Spleen (tissue), 11 donors: Measurements from ENCODE around the gene LPP. TPM values are rescaled to one million over a fixed set of nuclear protein-coding genes. Genes with fewer than 3 reads are reported as not detected.

Experiments used
- DNase-seq: peaks from one replicate; pipeline ENCODE4 v3.0.0-alpha.2; 2020
- H3K27ac ChIP-seq, 8 donors: fragments of 200-600 bp; sonication (generic) in 7 of 8; 1 replicate in 4 of 8; 2 replicates in 4 of 8; pipeline versions ENCODE4 v1.5.0 to v1.8.0; 2016 to 2021; ENCODE audit warnings: inconsistent platforms in 4 of 8, mild to moderate bottlenecking in 4 of 8, moderate library complexity in 1 of 8
- H3K27me3 ChIP-seq, 7 donors: fragments of 200-600 bp; sonication (generic) in 6 of 7; replicated peaks in 1 of 7; 1 replicate in 4 of 7; 2 replicates in 3 of 7; pipeline versions ENCODE4 v1.5.0 to v1.8.0; 2016 to 2021; ENCODE audit warnings: inconsistent platforms in 3 of 7, mild to moderate bottlenecking in 1 of 7
- H3K36me3 ChIP-seq, 6 donors: fragments of 200-600 bp; sonication (generic) in 5 of 6; 1 replicate in 4 of 6; 2 replicates in 2 of 6; pipeline versions ENCODE4 v1.5.0 to v1.8.0; 2016 to 2021; ENCODE audit warnings: inconsistent platforms in 2 of 6
- H3K4me1 ChIP-seq, 6 donors: fragments of 200-600 bp; sonication (generic) in 5 of 6; 1 replicate in 3 of 6; 2 replicates in 3 of 6; pipeline versions ENCODE4 v1.5.0 to v1.8.0; 2016 to 2021; ENCODE audit warnings: inconsistent platforms in 3 of 6
- H3K4me3 ChIP-seq, 8 donors: fragments of 200-600 bp; sonication (generic) in 7 of 8; 1 replicate in 4 of 8; 2 replicates in 4 of 8; pipeline versions ENCODE4 v1.5.0 to v1.8.0; 2016 to 2021; ENCODE audit warnings: inconsistent platforms in 4 of 8, mild to moderate bottlenecking in 4 of 8, moderate library complexity in 2 of 8
- H3K9me3 ChIP-seq, 8 donors: fragments of 200-600 bp; sonication (generic) in 7 of 8; 1 replicate in 4 of 8; 2 replicates in 4 of 8; pipeline versions ENCODE4 v1.5.0 to v1.8.0; 2016 to 2021; ENCODE audit warnings: inconsistent platforms in 4 of 8
- POLR2A ChIP-seq, 3 donors: fragments of 450-650 bp; IDR thresholded peaks; one replicate each; pipeline ENCODE4 v1.5.1; 2017; ENCODE audit warnings: antibody characterized with exemption in 3 of 3, mild to moderate bottlenecking in 1 of 3
- POLR2AphosphoS5 ChIP-seq, 3 donors: sonication (generic); formaldehyde crosslinking; IDR thresholded peaks; one replicate each; pipeline ENCODE4 v1.5.1; 2017; ENCODE audit warnings: antibody characterized with exemption in 3 of 3
- WGBS, 5 donors: extraction: QIAGEN DNeasy Blood & Tissue Kit in 3 of 5; methylation state at CpG; one replicate each; pipeline versions ENCODE4 v1.1.5 to v1.1.7; 2013 to 2018; 5-methylcytosine and 5-hydroxymethylcytosine counted together
- intact Hi-C: fragments of 100-400 bp; cut with DNase I; formaldehyde crosslinking; loops from one replicate; pipeline ENCODE4 v1.15.0; 2023; ENCODE audit warnings: low total_unique reads
- polyA plus RNA-seq, 3 donors: library from polyadenylated mRNA; stranded (reverse); fragments of 200-250 nt; gene quantifications; one replicate each; pipeline ENCODE4 v1.2.1, GENCODE V29; 2013
- total RNA-seq, 7 donors: library from RNA; depleted of rRNA in 3 of 7; stranded (reverse); fragments of >200 nt in 3 of 7; fragmentation: NEBNext Ultra II Directional in 4 of 7; extraction: Animal tissue kit (Norgen Biotek cat#: 25700) in 4 of 7; gene quantifications; one replicate each; pipeline versions ENCODE4 v1.1.0 to v1.2.1, GENCODE V29; 2016 to 2021
- TF ChIP-seq, protein P1 (sequence below), 11 experiments: fragments of 200-600 bp in 7 of 11; fragments of 450-650 bp in 4 of 11; sonication (generic) in 4 of 11; IDR thresholded peaks in 8 of 11; conservative IDR thresholded peaks in 3 of 11; 1 replicate in 7 of 11; 2 replicates in 4 of 11; pipeline versions ENCODE4 v1.4.0 to v1.8.0; 2016 to 2021; ENCODE audit warnings: antibody characterized with exemption in 11 of 11, inconsistent platforms in 4 of 11, mild to moderate bottlenecking in 1 of 11
- donor health status: healthy with polysubstance abuse.
- donor health status: DM: no; HTN: no; CAD: no; lungs with moderate emphysema.
- donor health status: DM: no; HTN: no; CAD: no.
- donor health status: Bipolar disorder and iron deficiency.
- donor health status: healthy.
- donor health status: DM: no; HTN: no; CAD: no.
- donor health status: DM: yes; HTN: yes; CAD: no.

LPP gene
- total and polyA plus RNA-seq, 10 donors = 2.4 to 270 (median 156) TPM

DNA sequence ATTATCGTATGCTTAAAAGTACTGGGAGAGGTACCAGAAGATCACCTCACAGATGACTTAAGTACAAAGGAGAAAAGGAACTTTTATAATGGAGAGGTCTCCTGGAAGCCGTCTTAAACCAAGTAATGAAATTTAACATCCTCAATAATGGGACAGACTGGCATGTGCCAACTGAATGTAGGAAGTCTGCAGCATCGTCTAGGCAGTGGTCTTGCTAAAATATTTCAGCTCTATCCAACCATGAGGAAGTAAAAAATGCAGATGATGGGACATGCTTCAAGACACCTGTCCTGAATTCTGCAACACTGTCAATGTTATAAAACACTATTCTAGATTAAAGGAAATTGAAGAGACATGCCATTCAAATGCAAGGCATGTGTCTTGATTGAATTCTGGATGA is 559.0 kb downstream of the LPP start:
- Histone ChIP-seq H3K4me3 (no peak overlapping the region), H3K27ac (peak overlapping the region in 5 of 8 donors; percentile 5 to 84 (median 66)), H3K4me1 (peaks cover 0 to 21% (median 9%) of the 10 kb centered on the region in 6 donors), H3K9me3 (no peaks in the 10 kb centered on the region), H3K27me3 (no peaks in the 10 kb centered on the region), H3K36me3 (peaks cover 0 to 23% (median 0%) of the 10 kb centered on the region in 6 donors)
- intact Hi-C loops = no loop called here
- WGBS, 5 donors = 39 to 71% (median 63%) methylated on average over 3 of the region's 3 CpGs
- no peak for DNase-seq
- TF ChIP-seq, protein P1, sequence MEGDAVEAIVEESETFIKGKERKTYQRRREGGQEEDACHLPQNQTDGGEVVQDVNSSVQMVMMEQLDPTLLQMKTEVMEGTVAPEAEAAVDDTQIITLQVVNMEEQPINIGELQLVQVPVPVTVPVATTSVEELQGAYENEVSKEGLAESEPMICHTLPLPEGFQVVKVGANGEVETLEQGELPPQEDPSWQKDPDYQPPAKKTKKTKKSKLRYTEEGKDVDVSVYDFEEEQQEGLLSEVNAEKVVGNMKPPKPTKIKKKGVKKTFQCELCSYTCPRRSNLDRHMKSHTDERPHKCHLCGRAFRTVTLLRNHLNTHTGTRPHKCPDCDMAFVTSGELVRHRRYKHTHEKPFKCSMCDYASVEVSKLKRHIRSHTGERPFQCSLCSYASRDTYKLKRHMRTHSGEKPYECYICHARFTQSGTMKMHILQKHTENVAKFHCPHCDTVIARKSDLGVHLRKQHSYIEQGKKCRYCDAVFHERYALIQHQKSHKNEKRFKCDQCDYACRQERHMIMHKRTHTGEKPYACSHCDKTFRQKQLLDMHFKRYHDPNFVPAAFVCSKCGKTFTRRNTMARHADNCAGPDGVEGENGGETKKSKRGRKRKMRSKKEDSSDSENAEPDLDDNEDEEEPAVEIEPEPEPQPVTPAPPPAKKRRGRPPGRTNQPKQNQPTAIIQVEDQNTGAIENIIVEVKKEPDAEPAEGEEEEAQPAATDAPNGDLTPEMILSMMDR (IDR thresholded peaks at IDR 0.05 in 8 of 11, conservative IDR thresholded peaks at IDR 0.05 in 3 of 11) = no peak
- TF ChIP-seq POLR2AphosphoS5 (IDR thresholded peaks at IDR 0.05) = no peak
- no peak for TF ChIP-seq POLR2A (IDR thresholded peaks at IDR 0.05)

DNA sequence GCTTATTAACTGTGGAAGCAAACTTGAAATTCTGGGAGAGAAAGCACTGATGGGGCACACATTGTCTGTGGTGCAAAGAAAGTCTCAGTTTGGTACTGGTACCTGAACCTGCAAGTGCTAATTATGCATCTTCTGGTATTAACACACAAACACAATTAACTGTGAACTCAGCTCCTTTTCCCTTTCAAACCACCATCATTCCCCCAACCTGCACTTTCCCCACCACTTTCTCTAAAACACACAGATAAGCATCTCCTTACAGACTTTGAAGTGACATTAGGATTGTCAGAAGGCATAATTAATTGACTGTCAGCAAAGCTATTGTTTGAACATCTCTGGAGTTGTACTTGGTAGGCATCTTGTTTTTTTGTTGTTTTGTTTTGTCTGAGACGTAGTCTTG is 565.6 kb downstream of the LPP start:
- DNase-seq = no peak
- Histone ChIP-seq H3K27me3 (no peaks in the 10 kb centered on the region), H3K36me3 (no peaks in the 10 kb centered on the region), H3K9me3 (no peaks in the 10 kb centered on the region), H3K27ac (no peak overlapping the region), H3K4me3 (no peak overlapping the region), H3K4me1 (no peaks in the 10 kb centered on the region)
- 44 to 100% (median 96%) methylated on average over 1 of the region's 1 CpG for WGBS, 5 donors
- intact Hi-C loops = no loop called here
- TF ChIP-seq, protein P1 (IDR thresholded peaks at IDR 0.05 in 8 of 11, conservative IDR thresholded peaks at IDR 0.05 in 3 of 11) = no peak
- TF ChIP-seq POLR2A (IDR thresholded peaks at IDR 0.05) (no peak), POLR2AphosphoS5 (IDR thresholded peaks at IDR 0.05) (no peak)

DNA sequence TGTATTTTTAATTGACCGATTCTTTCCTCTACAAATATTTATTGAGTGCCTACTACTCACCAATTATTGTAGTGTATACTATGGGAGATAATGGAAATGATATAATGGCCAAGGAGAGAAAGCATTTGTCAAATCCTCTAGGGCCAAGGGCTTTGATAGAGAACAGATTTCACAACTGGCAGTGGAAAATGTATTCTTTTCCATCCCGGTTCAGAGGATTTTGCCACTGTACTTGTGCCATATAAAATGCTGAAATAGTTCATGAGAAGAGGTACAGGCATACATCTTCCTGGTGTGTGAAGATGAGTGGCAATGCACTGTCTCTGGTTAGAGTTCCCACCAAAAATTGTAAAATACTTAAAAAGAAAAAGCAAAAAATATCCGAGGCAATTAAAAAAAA is 566.3 kb downstream of the LPP start:
- H3K27ac ChIP-seq = no peak overlapping the region
- no peak for TF ChIP-seq POLR2A (IDR thresholded peaks at IDR 0.05)
- TF ChIP-seq, protein P1 (IDR thresholded peaks at IDR 0.05 in 8 of 11, conservative IDR thresholded peaks at IDR 0.05 in 3 of 11) = no peak
- TF ChIP-seq POLR2AphosphoS5 (IDR thresholded peaks at IDR 0.05) = no peak
- 58 to 83% (median 62%) methylated on average over 3 of the region's 3 CpGs for WGBS, 5 donors
- no peaks in the 10 kb centered on the region for H3K9me3 ChIP-seq
- no peak overlapping the region for H3K4me3 ChIP-seq
- no peaks in the 10 kb centered on the region for H3K36me3 ChIP-seq
- no peaks in the 10 kb centered on the region for H3K4me1 ChIP-seq
- intact Hi-C loops = no loop called here
- H3K27me3 ChIP-seq = no peaks in the 10 kb centered on the region
- no peak for DNase-seq

DNA sequence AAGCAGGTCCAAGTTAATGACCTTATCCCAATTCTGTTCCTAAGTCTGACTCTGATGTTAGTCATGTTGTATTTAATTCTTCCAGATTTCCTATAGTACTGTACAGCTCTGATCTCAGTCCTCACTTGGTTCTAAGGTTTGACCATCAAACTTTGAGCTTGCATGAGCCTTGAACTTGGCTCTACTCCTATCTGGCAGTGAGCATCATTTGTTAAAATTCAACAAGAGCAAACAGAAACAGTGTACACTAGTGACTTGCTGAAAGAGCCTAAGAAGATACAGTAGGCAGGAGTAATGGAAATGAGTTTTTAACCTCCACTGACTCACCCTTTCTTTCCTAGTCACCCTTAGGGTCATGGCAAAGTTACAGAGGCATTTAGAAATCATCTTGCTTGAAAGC is 566.7 kb downstream of the LPP start:
- Histone ChIP-seq H3K9me3 (no peaks in the 10 kb centered on the region), H3K27me3 (no peaks in the 10 kb centered on the region), H3K4me1 (no peaks in the 10 kb centered on the region), H3K27ac (no peak overlapping the region), H3K36me3 (no peaks in the 10 kb centered on the region), H3K4me3 (no peak overlapping the region)
- TF ChIP-seq POLR2A (IDR thresholded peaks at IDR 0.05) = no peak
- TF ChIP-seq, protein P1 (IDR thresholded peaks at IDR 0.05 in 8 of 11, conservative IDR thresholded peaks at IDR 0.05 in 3 of 11) = no peak
- TF ChIP-seq POLR2AphosphoS5 (IDR thresholded peaks at IDR 0.05) = no peak
- intact Hi-C loops = no loop called here
- no peak for DNase-seq
